GM12875 (cell line): ENCODE results near the gene SRP68.

Experiments
- H3K4me3 ChIP-seq: one replicate; pipeline ENCODE4 v1.5.1; 2011; ENCODE audit warnings: low read depth, low read length, control low read depth
- CTCF ChIP-seq: IDR thresholded peaks from 2 replicates; pipeline ENCODE4 v1.5.1; 2011; ENCODE audit warnings: low read depth, mild to moderate bottlenecking, control low read depth, inconsistent platforms, low read length, moderate library complexity, borderline replicate concordance; ENCODE audit not compliant: insufficient read depth

The SRP68 gene

GRCh38 chr17:76007850-76008165 is 64.5 kb downstream of the SRP68 start:
- no peak overlapping the region for H3K4me3 ChIP-seq
- TF ChIP-seq CTCF = no peak

- no peak for TF ChIP-seq CTCF
- no peak overlapping the region for H3K4me3 ChIP-seq
These were observed 65.0 kb downstream of the SRP68 start for GRCh38 chr17:76007131-76007849.

GRCh38 chr17:76005263-76006149 is 66.8 kb downstream of the SRP68 start:
- no peak overlapping the region for H3K4me3 ChIP-seq
- peak; percentile 50 for TF ChIP-seq CTCF

- no peak overlapping the region for H3K4me3 ChIP-seq
These were observed 67.5 kb downstream of the SRP68 start for GRCh38 chr17:76004750-76005262.

GRCh38 chr17:76003915-76004314 is 68.4 kb downstream of the SRP68 start:
- TF ChIP-seq CTCF = no peak
- no peak overlapping the region for H3K4me3 ChIP-seq

More at GRCh38 chr17:76004750-76005262, 67.5 kb downstream of the SRP68 start:
- no peak for TF ChIP-seq CTCF

- TF ChIP-seq CTCF = no peak
These were observed 70.2 kb downstream of the SRP68 start for GRCh38 chr17:76002100-76002499.

More at GRCh38 chr17:76002100-76002499, 70.2 kb downstream of the SRP68 start:
- no peak overlapping the region for H3K4me3 ChIP-seq
